NCI-H2081 (cell line): ENCODE data around the gene PTPRN2.
"Not testable (repeated sequence)": the region's sequence is repeated elsewhere in the genome, so short reads cannot be mapped to it uniquely, and the experiment has no call there.

Source experiments
- DNase-seq, 2 experiments: peaks; one replicate each; lab custom pipeline; 2025; lab: John Stamatoyannopoulos, UW

Gene PTPRN2

DNA sequence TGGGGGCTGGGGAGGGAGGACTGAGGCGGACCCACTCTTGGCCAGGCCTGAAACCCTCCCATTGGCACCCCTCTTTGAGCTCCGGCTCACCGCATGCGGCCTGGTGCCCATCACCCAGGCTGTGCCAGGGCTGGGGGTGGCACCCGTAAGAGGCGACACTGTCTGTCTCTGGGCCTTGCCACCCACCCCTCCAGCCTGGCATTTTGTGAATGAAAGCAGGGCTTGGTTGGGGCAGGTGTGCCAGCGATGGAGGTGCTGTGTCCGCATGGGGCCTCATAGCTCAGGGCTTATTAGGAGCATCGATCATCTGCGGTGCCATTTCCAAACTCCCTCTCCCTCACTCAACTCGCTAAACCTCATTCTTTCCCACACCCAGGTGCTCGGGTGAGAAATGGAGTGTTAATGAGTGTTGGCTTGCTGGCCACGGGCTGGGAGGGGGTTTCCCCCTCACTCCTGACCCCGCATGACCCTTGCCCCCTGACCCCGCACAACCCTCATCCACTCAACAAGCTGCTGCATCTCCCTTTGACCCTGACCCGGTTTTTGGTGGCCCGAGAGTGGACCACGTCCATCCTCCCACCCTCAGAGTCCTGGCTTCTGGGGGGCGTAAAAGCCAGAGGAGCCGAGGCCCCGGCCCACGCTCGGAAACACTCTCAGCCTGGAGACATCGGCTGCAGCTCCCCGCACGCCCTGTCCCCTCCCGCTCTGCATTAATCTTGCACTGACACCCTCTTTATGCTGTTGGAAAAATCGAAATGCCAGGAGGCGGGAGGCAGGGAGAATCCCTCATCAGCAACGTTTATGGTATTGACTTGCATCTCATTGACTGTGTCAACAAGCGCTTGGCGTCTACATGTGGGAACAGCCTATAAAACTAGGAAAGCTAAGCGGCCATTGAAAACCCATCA is 1089.6 kb downstream of the PTPRN2 start:
- no peak for DNase-seq

DNA sequence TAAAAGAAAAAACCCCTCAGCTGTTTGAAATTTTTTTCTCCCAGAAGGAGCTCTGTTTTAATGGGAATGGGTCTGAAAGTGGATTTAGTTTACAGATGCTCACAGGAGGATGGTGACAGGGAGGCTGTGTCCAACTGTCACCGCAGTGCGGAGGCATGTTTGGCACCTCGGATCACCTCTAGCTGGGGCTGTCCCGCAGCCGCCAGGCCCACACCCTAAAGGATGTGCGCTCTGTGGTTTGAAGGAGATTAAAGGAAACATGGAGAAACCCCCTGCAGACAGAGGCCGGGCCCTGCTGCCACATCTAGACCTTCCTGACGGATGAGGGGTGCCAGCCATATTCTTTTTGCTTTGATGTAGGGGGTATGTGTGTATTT is 1090.3 kb downstream of the PTPRN2 start:
- no peak for DNase-seq

DNA sequence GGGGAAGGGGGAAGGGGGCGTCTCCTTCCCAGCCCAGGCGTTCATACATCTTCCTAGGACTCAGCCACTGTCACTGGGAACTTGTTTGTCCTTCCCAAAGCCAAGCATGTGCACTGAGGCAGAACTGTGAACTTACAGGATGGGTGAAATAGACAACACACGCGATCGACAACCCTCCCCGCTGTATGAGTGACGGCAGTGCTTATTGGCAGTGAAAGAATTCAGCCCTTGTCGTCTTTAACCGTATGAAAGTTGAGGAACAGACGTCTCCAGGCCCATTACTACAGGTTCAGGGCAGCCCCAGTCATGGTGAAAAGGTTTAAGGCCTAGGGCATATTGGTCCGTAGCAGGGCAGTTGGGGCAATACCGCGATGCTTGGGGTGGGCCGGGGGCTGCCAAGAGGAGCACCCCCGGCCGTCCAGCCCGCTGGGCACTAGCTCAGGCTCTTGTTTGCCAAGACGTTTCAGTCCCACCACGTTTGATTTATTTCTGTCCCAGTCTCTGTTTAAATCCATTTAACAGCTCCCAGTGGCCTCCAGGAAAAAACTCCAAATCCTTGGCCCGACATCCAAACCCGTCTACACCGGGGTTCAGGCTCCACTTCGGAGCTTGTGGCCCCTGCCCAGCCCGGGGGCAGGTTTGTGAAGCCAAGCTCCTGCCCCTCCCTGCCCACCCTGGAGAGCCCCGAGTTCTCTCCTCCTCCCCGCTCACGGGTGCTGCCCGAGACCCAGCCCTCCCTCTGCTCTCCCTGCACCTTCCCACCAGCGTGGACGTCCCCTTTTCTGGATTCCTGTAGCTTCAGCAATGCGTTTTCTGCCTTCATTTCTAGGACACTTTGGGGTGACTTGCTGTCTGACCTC is 1091.0 kb downstream of the PTPRN2 start:
- no peak for DNase-seq

DNA sequence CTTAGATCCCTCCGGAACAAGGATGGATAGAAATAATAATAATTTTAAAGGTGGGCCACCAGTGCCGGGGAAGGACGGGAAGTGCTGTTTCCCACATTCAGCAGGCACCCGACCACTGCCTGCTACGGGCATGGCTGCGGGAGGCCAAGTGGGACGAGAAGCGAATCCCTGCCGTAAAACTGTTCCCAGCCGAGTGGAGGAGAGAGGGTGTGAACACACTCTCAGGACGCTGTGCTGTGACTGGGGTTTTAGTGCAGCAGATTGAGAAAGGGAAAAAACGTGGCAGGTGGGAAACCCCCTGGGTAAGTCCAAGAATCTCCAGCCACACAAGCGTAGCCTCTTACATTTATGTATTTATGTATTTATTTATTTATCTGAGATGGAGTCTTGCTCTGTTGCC is 1092.0 kb downstream of the PTPRN2 start:
- DNase-seq = no peak

DNA sequence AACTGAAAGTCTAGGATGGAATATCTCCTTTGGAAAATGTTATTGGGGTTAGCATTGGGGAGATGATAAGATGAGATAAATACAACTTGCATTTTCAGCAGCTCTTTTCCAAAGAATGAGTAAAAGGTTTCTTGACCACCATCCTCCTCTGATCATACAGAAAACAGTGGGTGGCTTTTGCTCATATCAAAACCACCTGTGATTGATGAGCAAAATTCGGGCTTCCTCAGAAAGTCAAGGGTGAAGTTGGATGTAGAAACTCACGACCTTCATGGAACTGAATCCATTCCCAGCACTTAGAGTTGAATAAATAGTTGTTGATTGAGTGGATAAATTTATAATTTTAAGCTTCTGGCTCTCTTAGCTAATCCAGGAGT is 1092.5 kb downstream of the PTPRN2 start:
- no peak for DNase-seq

DNA sequence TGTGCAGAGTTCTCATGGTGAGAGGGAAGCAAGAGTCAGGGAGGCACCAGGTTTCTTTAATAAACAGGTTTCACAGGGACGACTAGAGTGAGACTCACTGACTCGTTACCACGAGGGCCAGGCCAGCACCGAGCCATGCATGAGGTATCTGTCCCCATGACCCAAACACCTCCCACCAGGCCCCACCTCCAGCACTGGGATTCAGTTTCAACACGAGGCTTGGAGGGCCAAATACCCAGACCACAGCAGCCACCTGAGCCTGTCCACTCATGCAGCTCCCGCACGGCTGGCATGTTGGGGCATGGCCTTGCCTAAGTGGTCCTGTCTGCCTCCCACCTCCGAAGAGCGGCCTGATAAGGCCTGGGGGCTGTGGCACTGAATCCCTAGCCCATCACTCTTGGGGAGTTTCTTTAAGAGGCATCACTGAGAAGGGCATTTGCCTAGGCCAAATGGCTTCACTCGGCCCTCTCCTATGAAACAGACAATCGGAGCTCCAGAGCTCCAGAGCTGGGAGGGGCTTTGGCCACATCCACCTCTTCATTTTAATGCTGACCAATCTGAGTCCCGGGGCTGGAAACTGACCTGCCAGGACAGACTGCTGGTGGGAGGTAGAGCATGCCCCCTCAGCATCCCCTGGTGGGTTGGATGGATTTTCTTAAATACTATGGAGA is 1093.0 kb downstream of the PTPRN2 start:
- no peak for DNase-seq

DNA sequence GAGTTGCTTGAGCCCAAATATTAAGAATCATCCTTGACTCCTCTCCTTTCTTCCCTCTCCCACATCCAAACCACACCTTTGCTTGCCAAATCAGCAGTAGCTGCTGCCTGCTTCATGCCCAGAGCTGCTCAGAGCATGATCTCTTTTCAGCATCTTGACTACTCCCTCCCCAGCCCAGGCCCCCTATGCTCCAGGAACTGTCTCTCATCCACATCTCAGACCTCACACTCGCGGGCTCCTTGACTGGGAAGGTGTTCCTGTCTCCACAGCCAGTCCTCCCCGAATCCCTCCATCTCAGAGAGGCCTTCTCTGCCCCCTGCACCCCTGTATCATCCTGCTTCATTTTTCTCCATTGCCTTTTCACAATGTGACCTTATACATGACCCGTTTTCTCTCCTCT is 1093.8 kb downstream of the PTPRN2 start:
- DNase-seq = no peak

DNA sequence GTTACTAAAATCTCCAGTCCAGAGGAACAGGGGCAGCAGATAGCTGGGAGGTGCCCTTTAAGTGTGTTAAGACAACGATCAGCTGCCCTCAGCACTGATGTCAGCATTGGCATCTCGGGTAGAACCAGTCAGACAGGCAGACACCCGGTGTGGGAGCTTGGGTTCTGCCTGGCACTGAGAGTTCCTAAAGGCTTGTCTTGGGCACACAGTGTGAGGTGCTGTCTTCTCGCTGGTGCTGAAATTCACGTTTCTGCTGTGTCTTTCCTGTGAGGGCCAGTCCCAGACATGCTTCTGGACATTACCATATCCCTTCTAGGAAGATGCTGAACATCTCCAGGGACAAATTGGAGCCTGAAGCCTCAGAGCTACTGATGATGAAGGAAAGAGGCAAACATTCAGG is 1094.6 kb downstream of the PTPRN2 start:
- no peak for DNase-seq

DNA sequence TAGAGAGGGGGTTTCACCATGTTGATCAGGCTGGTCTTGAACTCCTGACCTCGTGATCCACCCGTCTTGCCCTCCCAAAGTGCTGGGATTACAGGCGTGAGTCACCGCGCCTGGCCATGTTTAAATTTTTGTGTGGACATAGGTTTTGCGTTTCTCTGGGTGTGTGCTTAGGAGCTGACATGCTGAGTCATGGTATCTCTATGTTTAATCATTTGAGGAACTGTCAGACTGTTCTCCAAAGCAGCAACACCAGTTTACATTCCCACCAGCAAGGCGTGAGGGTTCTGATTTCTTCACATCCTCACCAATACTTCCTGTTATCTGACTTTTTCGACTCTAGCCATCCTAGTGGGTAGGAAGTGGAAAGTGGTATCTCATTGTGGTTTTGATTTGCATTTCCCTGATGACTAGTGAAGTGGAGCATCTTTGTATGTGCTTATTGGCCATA is 1097.1 kb downstream of the PTPRN2 start:
- DNase-seq = no peak

DNA sequence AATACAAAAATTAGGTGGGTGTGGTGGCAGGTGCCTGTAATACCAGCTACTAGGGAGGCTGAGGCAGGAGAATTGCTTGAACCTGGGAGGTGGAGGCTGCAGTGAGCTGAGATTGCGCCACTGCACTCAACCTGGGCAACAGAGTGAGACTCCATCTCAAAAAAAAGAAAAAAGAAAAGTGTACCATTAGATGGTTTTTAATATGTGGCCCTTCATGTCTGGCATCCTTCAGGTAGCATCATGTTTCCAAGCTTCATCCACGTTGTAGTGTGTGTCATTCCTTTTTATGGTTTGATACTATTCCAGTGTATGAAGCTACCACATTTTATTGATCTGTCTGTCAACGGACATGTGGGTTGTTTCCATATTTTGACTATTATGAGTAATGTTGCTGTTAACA is 1097.8 kb downstream of the PTPRN2 start:
- DNase-seq = not testable (repeated sequence)
